HG03469 (cell line): ENCODE measurements around the gene VMO1.

Experiments used
- ATAC-seq: cut with Tn5 transposase; IDR thresholded peaks from one replicate; pipeline ENCODE4 v1.9.1; 2021; ENCODE audit warnings: mild to moderate bottlenecking, moderate library complexity, moderate number of reproducible peaks; ENCODE audit not compliant: unreplicated experiment

VMO1 gene

GRCh38 chr17:4764595-4764994, 21.6 kb downstream of the VMO1 start:
- ATAC-seq, result no peak

- ATAC-seq, result no peak
Observed at GRCh38 chr17:4759776-4760236, 26.4 kb downstream of the VMO1 start.

- ATAC-seq, result no peak
Observed at GRCh38 chr17:4753392-4753791, 32.8 kb downstream of the VMO1 start.

- ATAC-seq, result no peak
Observed at GRCh38 chr17:4751932-4752331, 34.2 kb downstream of the VMO1 start.

- ATAC-seq, result no peak
Observed at GRCh38 chr17:4750606-4751005, 35.6 kb downstream of the VMO1 start.

DNA sequence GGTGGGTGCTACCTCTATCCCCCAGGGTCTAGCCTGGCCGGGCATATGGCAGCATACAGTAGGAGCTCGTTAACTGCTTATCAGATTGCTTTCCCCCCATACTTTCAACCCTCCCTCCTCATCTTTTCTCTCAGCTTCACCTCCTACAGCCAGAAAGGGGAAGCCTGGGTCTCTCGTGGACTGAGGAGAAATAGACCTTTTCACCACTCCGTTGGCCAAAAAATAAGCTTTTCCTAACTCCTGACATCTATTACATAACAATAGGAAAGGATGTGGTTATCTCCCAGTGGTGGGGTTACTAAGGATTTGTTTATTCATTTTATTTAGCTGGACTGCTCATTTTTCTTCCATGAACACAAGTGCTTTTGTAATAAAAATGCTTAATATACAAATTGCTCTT, 37.5 kb downstream of the VMO1 start:
- ATAC-seq, result no peak

DNA sequence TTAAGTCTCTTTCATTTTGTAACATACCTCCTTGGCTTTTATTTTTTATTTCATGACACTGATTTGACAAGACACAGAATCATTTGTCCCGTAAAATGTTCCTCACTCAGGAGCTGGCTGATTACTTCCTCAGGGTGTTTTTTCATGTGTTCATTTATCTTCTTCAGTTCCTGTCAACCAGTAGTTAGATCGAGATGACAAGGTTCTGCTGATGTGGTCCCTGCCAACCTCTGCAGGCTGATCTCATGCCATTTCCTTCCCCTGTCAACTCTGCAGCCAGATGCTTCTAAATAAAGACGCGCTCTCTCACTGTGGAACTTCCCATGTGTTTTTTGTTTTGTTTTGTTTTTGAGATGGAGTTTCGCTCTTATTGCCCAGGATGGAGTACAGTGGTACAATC, 38.3 kb downstream of the VMO1 start:
- ATAC-seq, result no peak

- no peak for ATAC-seq
Observed at GRCh38 chr17:4744999-4745969, 40.9 kb downstream of the VMO1 start.

DNA sequence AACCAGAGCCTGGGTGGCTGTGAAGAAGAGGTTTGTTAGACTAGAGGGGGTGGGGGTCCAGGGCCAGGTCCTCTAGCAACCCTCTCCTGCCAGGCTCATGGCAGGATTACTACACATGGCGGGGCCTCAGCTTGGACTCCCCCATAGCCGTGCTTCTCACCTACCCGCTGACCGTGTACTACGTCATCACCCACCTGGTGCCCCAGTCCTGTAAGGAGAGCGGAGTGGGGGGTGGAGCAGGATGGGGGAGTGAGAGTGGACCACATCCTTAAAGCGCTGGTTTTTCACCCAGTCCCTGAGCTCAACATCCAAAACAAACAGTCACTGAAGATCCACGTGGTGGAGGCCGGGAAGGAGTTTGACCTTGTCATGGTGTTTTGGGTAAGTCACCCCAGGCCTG, 42.3 kb downstream of the VMO1 start:
- no peak for ATAC-seq

GRCh38 chr17:4743216-4743615, 42.9 kb downstream of the VMO1 start:
- no peak for ATAC-seq

GRCh38 chr17:4742629-4743028, 43.5 kb downstream of the VMO1 start:
- no peak for ATAC-seq

DNA sequence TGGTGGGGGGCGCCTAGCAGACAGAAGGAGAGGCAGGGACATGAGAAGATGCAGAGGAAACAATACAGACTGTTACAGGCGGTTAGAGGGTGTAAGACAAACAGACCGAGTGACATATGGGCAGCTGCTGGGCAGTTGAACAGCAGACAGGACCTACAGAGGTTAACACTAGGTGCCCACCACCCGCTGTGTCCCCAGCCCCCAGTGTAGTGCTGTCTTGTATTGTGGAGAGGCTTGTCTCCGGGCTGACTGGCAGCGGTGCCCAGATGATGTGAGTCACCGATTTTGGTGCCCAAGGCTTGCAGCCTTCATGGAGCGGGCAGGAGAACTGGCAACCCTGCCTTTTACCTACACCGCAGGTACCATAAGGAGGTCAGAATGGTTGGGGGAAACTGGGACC, 44.0 kb downstream of the VMO1 start:
- ATAC-seq, result no peak

- no peak for ATAC-seq
Observed at GRCh38 chr17:4741544-4741943, 44.6 kb downstream of the VMO1 start.

- no peak for ATAC-seq
Observed at GRCh38 chr17:4740584-4740983, 45.6 kb downstream of the VMO1 start.

- ATAC-seq, result no peak
Observed at GRCh38 chr17:4740025-4740351, 46.2 kb downstream of the VMO1 start.

DNA sequence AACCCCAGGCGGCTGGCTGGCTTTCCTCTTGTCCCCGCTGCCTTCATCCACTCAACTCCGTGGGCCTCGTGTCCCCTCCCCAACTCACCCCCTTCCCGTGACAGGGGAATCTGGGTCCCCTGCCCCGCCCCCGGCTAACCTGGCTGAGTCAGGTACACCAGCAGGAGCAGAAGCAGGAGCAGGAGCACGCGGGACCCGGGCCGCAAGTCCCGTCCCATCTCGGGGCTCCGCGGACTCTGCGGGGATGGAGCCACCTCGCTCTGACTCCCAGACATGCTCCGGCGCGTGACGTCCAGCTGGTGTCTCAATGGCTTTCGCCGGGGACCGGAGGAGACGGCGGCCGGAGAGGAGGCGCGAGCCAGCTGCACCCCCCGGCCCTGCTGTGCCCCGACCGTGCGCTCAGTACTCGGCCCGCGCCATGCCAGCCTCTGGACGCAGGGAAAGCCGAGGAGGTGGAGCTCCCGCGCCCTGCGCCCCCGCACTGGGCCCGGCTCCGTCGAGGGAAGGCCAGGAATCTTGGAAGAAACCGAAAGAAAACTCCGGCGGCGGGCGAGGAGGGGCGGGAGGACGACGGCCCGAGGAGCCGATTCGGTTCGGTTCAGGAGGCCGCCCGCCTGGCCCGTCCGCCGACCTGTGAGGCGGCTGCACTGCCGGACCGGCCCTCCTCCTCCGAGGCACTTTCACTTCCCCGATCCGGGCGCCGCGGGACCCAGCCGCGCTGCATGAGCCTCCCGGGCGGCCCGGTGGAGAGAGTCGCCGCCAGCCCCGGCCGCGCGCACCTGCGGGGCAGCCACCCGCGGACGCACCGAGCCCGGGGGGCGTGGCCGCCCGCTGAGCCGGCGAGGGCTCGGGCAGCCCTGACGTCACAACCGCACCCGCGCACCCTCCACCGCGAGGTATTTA, 46.8 kb downstream of the VMO1 start, which contains the start of the genes CXCL16 and ZMYND15:
CXCL16 (minus strand) TSS at position 807 of the 903 bp plus-strand sequence; CDS start at position 218, 589 bp downstream.
ZMYND15 (plus strand) TSS at position 712 of the 903 bp plus-strand sequence. CDS start 716 bp downstream, outside the sequence.
- ATAC-seq, result no peak

GRCh38 chr17:4738136-4739121, 47.7 kb downstream of the VMO1 start:
- ATAC-seq, result no peak

DNA sequence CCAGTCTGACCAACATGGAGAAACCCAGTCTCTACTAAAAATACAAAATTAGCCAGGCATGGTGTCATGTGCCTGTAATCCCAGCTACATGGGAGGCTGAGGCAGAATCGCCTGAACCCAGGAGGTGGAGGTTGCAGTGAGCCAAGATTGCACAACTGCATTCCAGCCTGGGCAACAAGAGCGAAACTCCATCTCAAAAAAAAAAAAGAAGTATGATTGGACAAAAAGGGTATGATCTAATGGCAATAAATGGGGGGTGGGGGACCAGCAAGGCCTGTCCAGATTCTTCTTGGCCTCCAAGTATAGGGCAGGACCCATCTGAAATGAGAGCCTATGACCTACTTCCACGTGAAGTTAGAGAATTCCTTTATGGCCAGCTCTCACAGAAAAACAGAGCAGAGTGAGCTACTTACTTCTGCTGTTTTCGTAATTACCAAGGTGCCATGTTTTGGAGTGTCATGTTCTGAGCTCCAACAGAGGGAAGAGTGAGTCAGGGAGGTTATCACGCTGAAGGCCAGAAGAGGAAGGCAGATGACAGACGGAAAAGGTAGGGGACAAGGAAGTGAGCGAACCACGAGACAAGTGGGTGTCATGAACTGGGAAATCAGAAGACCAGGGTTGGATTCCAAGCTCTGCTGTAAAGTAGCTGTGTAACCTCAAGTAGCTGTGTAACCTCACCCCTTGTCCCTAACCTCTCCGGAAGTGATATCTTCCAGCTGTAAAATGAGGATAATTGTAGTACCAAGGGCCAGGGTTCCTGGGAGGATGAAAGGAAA, 50.1 kb downstream of the VMO1 start:
- no peak for ATAC-seq
